IMR-90 (cell line): ENCODE data around the gene OGFR. TPM values are rescaled to one million over a fixed set of nuclear protein-coding genes. Genes with fewer than 3 reads are reported as not detected.

ENCODE experiments used
- ATAC-seq: fragments of 200-7000 bp; cut with Tn5 transposase; 2 replicates; pipeline ENCODE4 v1.9.1; 2020; ENCODE audit warnings: low read depth, mild to moderate bottlenecking, moderate library complexity
- BruUV-seq: library from RNA; stranded (reverse); fragments of 400-500 nt; replicated peaks from 2 replicates; lab custom pipeline; 2021; lab: Mats Ljungman, UMichigan
- CTCF ChIA-PET: fragments of 300-600 bp; formaldehyde crosslinking; extraction: SDS; loops from one replicate; lab custom pipeline; 2021; ENCODE audit warnings: antibody characterized with exemption; lab: Yijun Ruan, JAX
- POLR2A ChIA-PET: fragments of 300-600 bp; sonication (Branson Sonifier 250); formaldehyde crosslinking; loops from one replicate; lab custom pipeline; 2022; ENCODE audit warnings: antibody characterized with exemption; ENCODE audit not compliant: unreplicated experiment; lab: Charles Lee
- DNase-seq: peaks from one replicate; pipeline ENCODE4 v3.0.0; 2013
- H2AFZ ChIP-seq: replicated peaks from 2 replicates; pipeline ENCODE3; 2013; ENCODE audit warnings: low read length, mild to moderate bottlenecking; ENCODE audit not compliant: poor library complexity
- H2AK5ac ChIP-seq: 2 replicates; pipeline ENCODE4 v1.6.1; 2013; ENCODE audit warnings: low read depth, low read length, inconsistent platforms
- H2AK9ac ChIP-seq: replicated peaks from 2 replicates; pipeline ENCODE3; 2013; ENCODE audit warnings: mild to moderate bottlenecking, low read depth, low read length, moderate library complexity; ENCODE audit not compliant: poor library complexity
- H2BK120ac ChIP-seq: 2 replicates; pipeline ENCODE4 v1.6.1; 2013; ENCODE audit warnings: low read depth, low read length, inconsistent platforms
- H2BK15ac ChIP-seq: 3 replicates; pipeline ENCODE4 v1.6.1; 2013; ENCODE audit warnings: low read depth, low read length, inconsistent platforms
- H2BK20ac ChIP-seq: 2 replicates; pipeline ENCODE4 v1.6.1; 2013; ENCODE audit warnings: low read depth, mild to moderate bottlenecking, inconsistent platforms, low read length, moderate library complexity
- H2BK5ac ChIP-seq: 2 replicates; pipeline ENCODE4 v1.6.1; 2013; ENCODE audit warnings: mild to moderate bottlenecking, low read depth, low read length, inconsistent platforms; ENCODE audit not compliant: poor library complexity, severe bottlenecking
- H3K14ac ChIP-seq: replicated peaks from 2 replicates; pipeline ENCODE4 v1.6.1; 2013; ENCODE audit warnings: low read depth, low read length, inconsistent platforms
- H3K18ac ChIP-seq: 2 replicates; pipeline ENCODE4 v1.6.1; 2013; ENCODE audit warnings: low read depth, low read length, control low read depth
- H3K23ac ChIP-seq: 2 replicates; pipeline ENCODE4 v1.6.1; 2013; ENCODE audit warnings: low read depth, low read length, inconsistent platforms
- H3K27ac ChIP-seq: 2 replicates; pipeline ENCODE4 v1.5.1; 2013; ENCODE audit warnings: mild to moderate bottlenecking, control low read depth, low read length; ENCODE audit not compliant: insufficient read depth
- H3K27me3 ChIP-seq: 2 replicates; pipeline ENCODE4 v1.6.1; 2013; ENCODE audit warnings: low read length; ENCODE audit not compliant: control insufficient read depth, insufficient read depth
- H3K36me3 ChIP-seq: 2 replicates; pipeline ENCODE4 v1.6.1; 2013; ENCODE audit warnings: low read length, mixed read lengths; ENCODE audit not compliant: control insufficient read depth, insufficient read depth
- H3K4ac ChIP-seq: 2 replicates; pipeline ENCODE4 v1.6.1; 2013; ENCODE audit warnings: low read depth, low read length, inconsistent platforms
- H3K4me1 ChIP-seq: 2 replicates; pipeline ENCODE4 v1.6.1; 2013; ENCODE audit warnings: low read length, mixed read lengths; ENCODE audit not compliant: control insufficient read depth, insufficient read depth
- H3K4me2 ChIP-seq: 2 replicates; pipeline ENCODE4 v1.6.1; 2013; ENCODE audit warnings: low read depth, mild to moderate bottlenecking, control low read depth, low read length, moderate library complexity
- H3K4me3 ChIP-seq: 2 replicates; pipeline ENCODE4 v1.5.1; 2013; ENCODE audit warnings: low read depth, mild to moderate bottlenecking, control low read depth, low read length, moderate library complexity; ENCODE audit not compliant: insufficient read depth
- H3K56ac ChIP-seq: 2 replicates; pipeline ENCODE4 v1.6.1; 2013; ENCODE audit warnings: low read length, inconsistent platforms; ENCODE audit not compliant: insufficient read depth; ENCODE audit errors: extremely low read depth
- H3K79me1 ChIP-seq, 2 experiments: 2 replicates each; pipeline ENCODE4 v1.6.1; 2013; ENCODE audit warnings: low read length in 2 of 2, inconsistent platforms in 1 of 2, low read depth in 1 of 2
- H3K9ac ChIP-seq: 2 replicates; pipeline ENCODE4 v1.6.1; 2013; ENCODE audit warnings: low read depth, low read length, control low read depth
- H3K9me1 ChIP-seq: 2 replicates; pipeline ENCODE4 v1.6.1; 2013; ENCODE audit warnings: low read length, inconsistent platforms; ENCODE audit not compliant: insufficient read depth
- H3K9me3 ChIP-seq: 2 replicates; pipeline ENCODE4 v1.6.1; 2013; ENCODE audit warnings: low read length; ENCODE audit not compliant: control insufficient read depth, insufficient read depth
- H4K20me1 ChIP-seq: 2 replicates; pipeline ENCODE4 v1.6.1; 2013; ENCODE audit warnings: low read length, inconsistent platforms; ENCODE audit not compliant: insufficient read depth
- H4K5ac ChIP-seq: 2 replicates; pipeline ENCODE4 v1.6.1; 2013; ENCODE audit warnings: mild to moderate bottlenecking, low read depth, low read length, control low read depth
- H4K8ac ChIP-seq, 2 experiments: 2 replicates each; pipeline ENCODE4 v1.6.1; 2013; ENCODE audit warnings: low read depth in 2 of 2, low read length in 2 of 2, control low read depth in 1 of 2, inconsistent platforms in 1 of 2
- H4K91ac ChIP-seq: 2 replicates; pipeline ENCODE4 v1.6.1; 2013; ENCODE audit warnings: low read depth, low read length, inconsistent platforms; ENCODE audit not compliant: insufficient read depth
- BHLHE40 ChIP-seq: fragments of 150-350 bp; IDR thresholded peaks from 2 replicates; pipeline ENCODE4 v1.6.1; 2016; ENCODE audit warnings: mild to moderate bottlenecking, low read depth, low read length
- CHD1 ChIP-seq: IDR thresholded peaks from 2 replicates; pipeline ENCODE4 v1.6.1; 2012; ENCODE audit warnings: low read depth, low read length, improper control_type of control experiment
- CTCF ChIP-seq: conservative IDR thresholded peaks from 2 replicates; pipeline ENCODE4 v1.5.1; 2012; ENCODE audit warnings: mild to moderate bottlenecking, low read depth, low read length, improper control_type of control experiment
- MAZ ChIP-seq: IDR thresholded peaks from 2 replicates; pipeline ENCODE4 v1.6.1; 2012; ENCODE audit warnings: low read depth, mild to moderate bottlenecking, low read length, improper control_type of control experiment, moderate library complexity, borderline replicate concordance
- MXI1 ChIP-seq: IDR thresholded peaks from 2 replicates; pipeline ENCODE4 v1.6.1; 2012; ENCODE audit warnings: low read depth, mild to moderate bottlenecking, low read length, moderate library complexity, borderline replicate concordance
- NFE2L2 ChIP-seq: fragments of 150-350 bp; IDR thresholded peaks from 2 replicates; pipeline ENCODE4 v1.6.1; 2016; ENCODE audit warnings: low read depth, mild to moderate bottlenecking, low read length
- POLR2A ChIP-seq: IDR thresholded peaks from 2 replicates; pipeline ENCODE4 v1.6.1; 2012; ENCODE audit warnings: mild to moderate bottlenecking, low read depth, low read length
- RAD21 ChIP-seq: IDR thresholded peaks from 2 replicates; pipeline ENCODE4 v1.6.1; 2012; ENCODE audit warnings: low read length, improper control_type of control experiment
- RCOR1 ChIP-seq: IDR thresholded peaks from 2 replicates; pipeline ENCODE4 v1.6.1; 2012; ENCODE audit warnings: mild to moderate bottlenecking, low read length, improper control_type of control experiment; ENCODE audit not compliant: insufficient replicate concordance
- RFX5 ChIP-seq: IDR thresholded peaks from 2 replicates; pipeline ENCODE4 v1.8.0; 2012; ENCODE audit warnings: low read depth, mild to moderate bottlenecking, low read length, moderate library complexity
- SMC3 ChIP-seq: fragments of 150-350 bp; IDR thresholded peaks from 2 replicates; pipeline ENCODE4 v1.6.1; 2016; ENCODE audit warnings: low read depth, mild to moderate bottlenecking, antibody characterized with exemption, low read length, moderate library complexity
- WGBS, 2 experiments: methylation state at CpG; one replicate each; pipeline versions ENCODE4 v1.1.5 to v1.1.7; 2013; ENCODE audit warnings: missing lambda C conversion rate in 2 of 2; ENCODE audit not compliant: insufficient read length in 1 of 2; ENCODE audit errors: extremely low coverage in 2 of 2; 5-methylcytosine and 5-hydroxymethylcytosine counted together
- dilution Hi-C: fragments of 300-500 bp; cut with HindIII; formaldehyde crosslinking; loops from one replicate; pipeline ENCODE4 v1.14.3; 2018; ENCODE audit warnings: low sequenced_read_pairs; ENCODE audit not compliant: unreplicated experiment
- in situ Hi-C: fragments of 300-500 bp; cut with MboI; formaldehyde crosslinking; loops from 3 replicates; pipeline ENCODE4 v1.14.3; 2019; ENCODE audit warnings: low sequenced_read_pairs, inconsistent platforms, mixed read lengths
- intact Hi-C: fragments of 100-400 bp; cut with micrococcal nuclease; formaldehyde crosslinking; loops from 2 replicates; pipeline ENCODE4 v1.10.0; 2022
- polyA plus RNA-seq, 3 experiments: library from polyadenylated mRNA; depleted of rRNA; stranded (reverse); fragments of >200 nt; gene quantifications; 2 replicates each; pipeline ENCODE4 v1.2.3, GENCODE V29; 2012; ENCODE audit warnings: low replicate concordance in 1 of 3
- total RNA-seq: library from RNA; depleted of rRNA; stranded (reverse); fragments of >200 nt; gene quantifications from 2 replicates; pipeline ENCODE4 v1.2.3, GENCODE V29; 2012
- TF ChIP-seq, protein P1 (sequence below): fragments of 150-350 bp; IDR thresholded peaks from 2 replicates; pipeline ENCODE4 v1.6.1; 2017; ENCODE audit warnings: mild to moderate bottlenecking, antibody characterized with exemption, low read length, low read depth

OGFR gene
- total and polyA plus RNA-seq, 2 of the 4 experiments (the other 2 are of a cell fraction), result 22.4 to 30.1 TPM

DNA sequence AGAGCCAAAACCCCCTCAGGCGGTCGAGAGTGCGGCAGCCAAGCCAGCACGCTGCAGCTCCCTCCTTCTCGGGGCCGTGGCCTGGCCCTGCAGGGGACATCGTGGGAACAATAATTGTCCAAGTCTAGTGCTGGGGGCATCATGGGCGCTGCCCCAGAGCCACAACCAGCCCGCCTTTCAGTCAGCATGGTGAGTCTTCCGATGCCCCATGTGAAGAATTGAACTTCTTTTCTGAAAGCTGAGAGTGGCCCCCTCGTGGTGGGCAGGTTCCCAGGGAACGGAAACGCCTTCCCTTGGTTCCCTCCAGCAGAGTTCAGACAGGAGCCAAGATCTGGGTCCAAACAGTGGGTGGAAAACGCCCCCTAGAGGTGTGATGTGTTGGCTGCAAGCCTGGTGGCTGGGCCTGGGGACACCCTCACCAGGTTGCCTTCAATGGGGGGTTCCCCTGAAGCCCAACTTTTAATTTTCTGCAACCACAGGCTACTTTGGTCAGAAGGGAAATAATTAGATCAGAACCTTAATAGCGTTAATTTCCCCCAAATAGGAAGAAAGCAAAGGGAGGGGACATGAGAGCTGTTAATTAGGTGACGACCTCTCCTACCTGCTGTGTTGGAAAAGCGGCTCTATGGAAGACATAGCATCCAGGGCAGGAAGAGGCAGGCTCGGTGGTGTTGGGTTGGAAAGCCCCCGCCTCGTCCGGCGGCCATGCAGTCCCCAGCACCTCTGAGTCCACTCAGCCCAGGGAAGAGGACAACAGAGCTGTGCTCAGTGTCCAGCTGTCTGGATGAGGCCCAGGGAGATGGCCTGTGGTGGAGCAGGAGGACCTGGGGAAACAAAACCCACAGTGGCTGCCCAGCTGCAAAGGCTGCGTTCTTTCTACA lies 13.1 kb upstream of the OGFR start:
- 42% methylated on average over 6 of the region's 23 CpGs; no CpG with 5 or more reads in 1 of the 2 experiments for WGBS, 2 experiments
- POLR2A ChIA-PET, result no interaction called here
- H2BK120ac ChIP-seq, result peak overlapping the region; percentile 86

More for the DNA sequence above, 13.1 kb upstream of the OGFR start:
- Histone ChIP-seq H2BK15ac (peak overlapping the region; percentile 13; the same call in 1 of the 3 replicates), H3K9ac (no peak overlapping the region), H3K79me1 (peaks cover 0 to 4% of the 10 kb centered on the region in 2 experiments; a peak in 1 of 4 replicates), H3K4me2 (no peak overlapping the region), H3K23ac (no peak overlapping the region), H2BK5ac (peak overlapping the region; percentile 18), H4K91ac (no peak overlapping the region), H2BK20ac (peak overlapping the region; percentile 75), H3K18ac (no peak overlapping the region), H2AK9ac (peak overlapping the region; percentile 37), H4K8ac (peak overlapping the region in 1 of 2 experiments; percentile 39; a peak in 1 of 4 replicates), H3K14ac (no peak overlapping the region), H4K5ac (no peak overlapping the region), H4K20me1 (0 out of 2 replicates have a peak, but pooled peaks cover 6% of the 10 kb centered on the region), H2AK5ac (peak overlapping the region; percentile 56), H3K4ac (peak overlapping the region; percentile 82), H3K27me3 (no peaks in the 10 kb centered on the region; the same call in 1 of the 2 replicates), H3K9me3 (no peaks in the 10 kb centered on the region), H3K27ac (no peak overlapping the region; the same call in 1 of the 2 replicates), H3K36me3 (no peaks in the 10 kb centered on the region), H3K4me1 (peaks cover 19% of the 10 kb centered on the region), H2AFZ (peak overlapping the region; percentile 79), H3K9me1 (peaks cover 17% of the 10 kb centered on the region), H3K56ac (no peak overlapping the region), H3K4me3 (no peak overlapping the region)
- TF ChIP-seq MAZ (no peak), NFE2L2 (no peak), RFX5 (no peak), SMC3 (peak; percentile 99), POLR2A (peak; percentile 46; the same call in 1 of the 2 replicates), CTCF (peak; percentile 99), BHLHE40 (no peak), RAD21 (peak; percentile 98), MXI1 (peak; percentile 90), CHD1 (no peak), RCOR1 (no peak)
- TF ChIP-seq, protein P1, sequence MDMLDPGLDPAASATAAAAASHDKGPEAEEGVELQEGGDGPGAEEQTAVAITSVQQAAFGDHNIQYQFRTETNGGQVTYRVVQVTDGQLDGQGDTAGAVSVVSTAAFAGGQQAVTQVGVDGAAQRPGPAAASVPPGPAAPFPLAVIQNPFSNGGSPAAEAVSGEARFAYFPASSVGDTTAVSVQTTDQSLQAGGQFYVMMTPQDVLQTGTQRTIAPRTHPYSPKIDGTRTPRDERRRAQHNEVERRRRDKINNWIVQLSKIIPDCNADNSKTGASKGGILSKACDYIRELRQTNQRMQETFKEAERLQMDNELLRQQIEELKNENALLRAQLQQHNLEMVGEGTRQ, result no peak
- CTCF ChIA-PET, result interaction anchor here (0.5 to 2.6 kb wide), 19 partner anchors 12 to 1371 kb away, joined by 3 to 19 read pairs (median 3); partner anchors contain the start of gene NTSR1
- DNase-seq (peak; percentile 91), ATAC-seq (peak; percentile 33)
- intact Hi-C loops (loop anchor here (1.0 to 5.0 kb wide), 4 partner anchors 39 to 289 kb away; no protein-coding TSS in a partner anchor), dilution Hi-C loops (no loop called here), in situ Hi-C loops (loop anchor here (5.0 kb wide), 1 partner anchor 124 kb away; no protein-coding TSS in a partner anchor)
- no TSS peak for BruUV-seq
